ENCODE results near the gene PSTPIP1. TPM values are rescaled to one million over a fixed set of nuclear protein-coding genes. Genes with fewer than 3 reads are reported as not detected.

PSTPIP1 gene
- total and polyA plus RNA-seq, 2 experiments from 2014 or later = 0.80 TPM; not detected in 1

- no peak for DNase-seq
- H3K4me2 ChIP-seq (ENCODE audit: unreplicated experiment) = no peak overlapping the region
- no peak overlapping the region for H3K4me3 ChIP-seq
- H3K27me3 ChIP-seq (replicated peaks; ENCODE audit: insufficient read depth) = peaks cover 3% of the 10 kb centered on the region; the same call in 1 of the 2 replicates
- no peaks in the 10 kb centered on the region for H4K20me1 ChIP-seq (ENCODE audit: insufficient read depth)
- H3K27ac ChIP-seq = no peak overlapping the region
- no peaks in the 10 kb centered on the region for H3K4me1 ChIP-seq (ENCODE audit: insufficient read depth)
- no peaks in the 10 kb centered on the region for H3K36me3 ChIP-seq (ENCODE audit: low read depth)
- TF ChIP-seq EZH2 (IDR thresholded peaks at IDR 0.05; ENCODE audit: insufficient read depth, poor library complexity, severe bottlenecking) (no peak), EZH2phosphoT487 (IDR thresholded peaks at IDR 0.05; ENCODE audit: insufficient read depth, low read depth) (no peak)
- WGBS, 2 experiments (ENCODE audit: low coverage in 1 of 2, low lambda C conversion rate in 2 of 2, missing lambda C conversion rate in 2 of 2) = 89 to 91% methylated on average over 4 of the region's 4 CpGs
- H3K9ac ChIP-seq = no peak overlapping the region
- H2AFZ ChIP-seq = no peak overlapping the region
- no peaks in the 10 kb centered on the region for H3F3A ChIP-seq (ENCODE audit: insufficient read depth)
- H3K79me2 ChIP-seq (ENCODE audit: insufficient read depth) = no peaks in the 10 kb centered on the region
- H3K9me2 ChIP-seq (ENCODE audit: insufficient read depth) = no peaks in the 10 kb centered on the region
- in situ Hi-C loops (cut with MboI) = no loop called here
- H3K9me3 ChIP-seq (ENCODE audit: low read depth) = no peaks in the 10 kb centered on the region
These were observed 15.4 kb downstream of the PSTPIP1 start for GRCh38 chr15:77010312-77010686.

- H3K4me2 ChIP-seq (ENCODE audit: unreplicated experiment) = no peak overlapping the region
- DNase-seq = no peak
- no peaks in the 10 kb centered on the region for H3K4me1 ChIP-seq (ENCODE audit: insufficient read depth)
- H4K20me1 ChIP-seq (ENCODE audit: insufficient read depth) = no peaks in the 10 kb centered on the region
- H3K9me3 ChIP-seq (ENCODE audit: low read depth) = no peaks in the 10 kb centered on the region
- H3K9ac ChIP-seq = no peak overlapping the region
- H3F3A ChIP-seq (ENCODE audit: insufficient read depth) = no peaks in the 10 kb centered on the region
- peaks cover 3% of the 10 kb centered on the region; the same call in 1 of the 2 replicates for H3K27me3 ChIP-seq (replicated peaks; ENCODE audit: insufficient read depth)
- H3K4me3 ChIP-seq = no peak overlapping the region
- no peaks in the 10 kb centered on the region for H3K79me2 ChIP-seq (ENCODE audit: insufficient read depth)
- H3K9me2 ChIP-seq (ENCODE audit: insufficient read depth) = no peaks in the 10 kb centered on the region
- H2AFZ ChIP-seq = no peak overlapping the region
- TF ChIP-seq EZH2 (IDR thresholded peaks at IDR 0.05; ENCODE audit: insufficient read depth, poor library complexity, severe bottlenecking) (no peak), EZH2phosphoT487 (IDR thresholded peaks at IDR 0.05; ENCODE audit: insufficient read depth, low read depth) (no peak)
- 68 to 74% methylated on average over 4 of the region's 4 CpGs for WGBS, 2 experiments (ENCODE audit: low coverage in 1 of 2, low lambda C conversion rate in 2 of 2, missing lambda C conversion rate in 2 of 2)
- H3K27ac ChIP-seq = no peak overlapping the region
- in situ Hi-C loops (cut with MboI) = no loop called here
- H3K36me3 ChIP-seq (ENCODE audit: low read depth) = no peaks in the 10 kb centered on the region
These were observed 15.9 kb downstream of the PSTPIP1 start for GRCh38 chr15:77010857-77011256.

GRCh38 chr15:77012117-77012712 is 17.3 kb downstream of the PSTPIP1 start:
- H3F3A ChIP-seq (ENCODE audit: insufficient read depth) = no peaks in the 10 kb centered on the region
- in situ Hi-C loops (cut with MboI) = no loop called here
- no peaks in the 10 kb centered on the region for H3K27me3 ChIP-seq (replicated peaks; ENCODE audit: insufficient read depth)
- no peaks in the 10 kb centered on the region for H3K4me1 ChIP-seq (ENCODE audit: insufficient read depth)
- H3K9ac ChIP-seq = no peak overlapping the region
- H3K36me3 ChIP-seq (ENCODE audit: low read depth) = no peaks in the 10 kb centered on the region
- no peaks in the 10 kb centered on the region for H3K9me2 ChIP-seq (ENCODE audit: insufficient read depth)
- H3K9me3 ChIP-seq (ENCODE audit: low read depth) = no peaks in the 10 kb centered on the region
- DNase-seq = no peak
- H2AFZ ChIP-seq = no peak overlapping the region
- no peak overlapping the region for H3K27ac ChIP-seq
- 84 to 89% methylated on average over 2 to 3 of the region's 3 CpGs for WGBS, 2 experiments (ENCODE audit: low coverage in 1 of 2, low lambda C conversion rate in 2 of 2, missing lambda C conversion rate in 2 of 2)
- no peak for TF ChIP-seq EZH2 (IDR thresholded peaks at IDR 0.05; ENCODE audit: insufficient read depth, poor library complexity, severe bottlenecking)
- no peak for TF ChIP-seq EZH2phosphoT487 (IDR thresholded peaks at IDR 0.05; ENCODE audit: insufficient read depth, low read depth)
- no peak overlapping the region for H3K4me3 ChIP-seq
- no peaks in the 10 kb centered on the region for H3K79me2 ChIP-seq (ENCODE audit: insufficient read depth)
- no peak overlapping the region for H3K4me2 ChIP-seq (ENCODE audit: unreplicated experiment)
- no peaks in the 10 kb centered on the region for H4K20me1 ChIP-seq (ENCODE audit: insufficient read depth)

GRCh38 chr15:77012868-77013267 is 17.9 kb downstream of the PSTPIP1 start:
- Histone ChIP-seq H3K79me2 (ENCODE audit: insufficient read depth) (no peaks in the 10 kb centered on the region), H3K27ac (no peak overlapping the region), H3K9ac (no peak overlapping the region), H2AFZ (no peak overlapping the region), H3K9me2 (ENCODE audit: insufficient read depth) (no peaks in the 10 kb centered on the region), H3K9me3 (ENCODE audit: low read depth) (no peaks in the 10 kb centered on the region), H3K4me2 (ENCODE audit: unreplicated experiment) (no peak overlapping the region), H3K36me3 (ENCODE audit: low read depth) (no peaks in the 10 kb centered on the region), H3K27me3 (replicated peaks; ENCODE audit: insufficient read depth) (no peaks in the 10 kb centered on the region), H3K4me3 (no peak overlapping the region), H3F3A (ENCODE audit: insufficient read depth) (no peaks in the 10 kb centered on the region), H4K20me1 (ENCODE audit: insufficient read depth) (no peaks in the 10 kb centered on the region), H3K4me1 (ENCODE audit: insufficient read depth) (no peaks in the 10 kb centered on the region)
- 51 to 52% methylated on average over 4 of the region's 4 CpGs for WGBS, 2 experiments (ENCODE audit: low coverage in 1 of 2, low lambda C conversion rate in 2 of 2, missing lambda C conversion rate in 2 of 2)
- no peak for TF ChIP-seq EZH2phosphoT487 (IDR thresholded peaks at IDR 0.05; ENCODE audit: insufficient read depth, low read depth)
- DNase-seq = no peak
- in situ Hi-C loops (cut with MboI) = no loop called here

GRCh38 chr15:77013776-77014131 is 18.8 kb downstream of the PSTPIP1 start:
- WGBS, 2 experiments (ENCODE audit: low coverage in 1 of 2, low lambda C conversion rate in 2 of 2, missing lambda C conversion rate in 2 of 2) = 56 to 77% methylated on average over 4 to 6 of the region's 6 CpGs
- H3K4me1 ChIP-seq (ENCODE audit: insufficient read depth) = no peaks in the 10 kb centered on the region
- no peaks in the 10 kb centered on the region for H3K9me2 ChIP-seq (ENCODE audit: insufficient read depth)
- H4K20me1 ChIP-seq (ENCODE audit: insufficient read depth) = no peaks in the 10 kb centered on the region
- DNase-seq = no peak
- in situ Hi-C loops (cut with MboI) = no loop called here
- no peak overlapping the region for H3K27ac ChIP-seq
- TF ChIP-seq EZH2 (IDR thresholded peaks at IDR 0.05; ENCODE audit: insufficient read depth, poor library complexity, severe bottlenecking) (no peak), EZH2phosphoT487 (IDR thresholded peaks at IDR 0.05; ENCODE audit: insufficient read depth, low read depth) (no peak)
- H3F3A ChIP-seq (ENCODE audit: insufficient read depth) = no peaks in the 10 kb centered on the region
- H3K9ac ChIP-seq = no peak overlapping the region
- no peak overlapping the region for H3K4me2 ChIP-seq (ENCODE audit: unreplicated experiment)
- no peak overlapping the region for H2AFZ ChIP-seq
- no peaks in the 10 kb centered on the region for H3K36me3 ChIP-seq (ENCODE audit: low read depth)
- no peaks in the 10 kb centered on the region for H3K27me3 ChIP-seq (replicated peaks; ENCODE audit: insufficient read depth)
- H3K9me3 ChIP-seq (ENCODE audit: low read depth) = no peaks in the 10 kb centered on the region
- H3K4me3 ChIP-seq = no peak overlapping the region
- H3K79me2 ChIP-seq (ENCODE audit: insufficient read depth) = no peaks in the 10 kb centered on the region

All from GM23248 (cell line).